ENCODE measurements around the gene SOX6.

The SOX6 gene

DNA sequence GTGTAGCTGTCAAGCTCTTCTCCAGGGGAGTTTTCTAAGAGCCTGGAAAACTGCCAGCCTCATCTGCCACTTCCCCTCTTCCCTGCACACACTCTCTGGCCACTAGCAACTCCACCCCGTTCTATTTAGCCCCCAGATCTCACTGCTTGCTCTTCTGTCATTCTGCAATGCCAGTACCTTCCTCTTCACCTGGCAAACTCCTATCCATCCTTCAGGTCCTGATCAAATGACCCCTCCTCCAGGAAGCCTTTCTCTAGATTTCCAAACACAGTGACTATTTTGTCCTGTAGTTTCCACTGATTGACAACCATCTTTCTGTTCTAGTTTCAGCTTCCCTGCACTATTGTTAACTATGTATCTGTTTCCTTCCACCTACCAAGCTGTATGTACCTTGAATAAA is 437.7 kb downstream of the SOX6 start:
- DNase-seq, result no peak

DNA sequence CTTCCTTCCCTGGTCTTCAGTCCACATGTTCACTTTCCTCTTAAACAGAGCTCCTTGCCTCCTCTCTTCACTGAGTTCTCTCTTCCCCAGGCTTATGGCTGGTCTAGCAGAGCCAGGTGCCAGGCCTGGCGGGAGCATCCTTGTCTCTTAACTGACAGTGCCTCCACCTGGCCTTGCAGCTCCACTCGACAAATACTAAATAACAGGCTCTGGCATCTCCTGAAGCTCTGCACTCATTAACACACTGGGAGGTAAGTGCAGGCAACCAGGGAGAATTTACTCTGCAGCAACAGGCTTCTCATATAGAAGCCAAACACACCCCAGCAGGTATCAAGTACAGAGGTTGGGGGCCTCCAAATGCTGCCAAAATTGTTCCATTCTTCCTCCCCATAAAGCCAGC is 438.1 kb downstream of the SOX6 start:
- peak; percentile 95 for DNase-seq
